Nephron (organoid): ENCODE results near the gene C1orf116.
A peak's percentile ranks its signal among the peaks of the same experiment; 100 is the strongest.

Experiments used
- H3K27ac Mint-ChIP-seq, 3 experiments: 2 replicates each; pipeline ENCODE4 v1.8.0; 2020; ENCODE audit warnings: mixed read lengths in 3 of 3, mild to moderate bottlenecking in 2 of 3, moderate library complexity in 1 of 3
- H3K27me3 Mint-ChIP-seq: 2 replicates; pipeline ENCODE4 v1.8.0; 2021; ENCODE audit warnings: low read depth, mild to moderate bottlenecking, moderate library complexity, mixed read lengths
- H3K36me3 Mint-ChIP-seq: 2 replicates; pipeline ENCODE4 v1.8.0; 2020; ENCODE audit warnings: low read depth, mixed read lengths
- H3K4me1 Mint-ChIP-seq: 2 replicates; pipeline ENCODE4 v1.8.0; 2020; ENCODE audit warnings: mixed read lengths
- H3K4me3 Mint-ChIP-seq, 3 experiments: 2 replicates each; pipeline ENCODE4 v1.8.0; 2020; ENCODE audit warnings: mild to moderate bottlenecking in 3 of 3, mixed read lengths in 3 of 3, moderate library complexity in 2 of 3
- H3K9me3 Mint-ChIP-seq: 2 replicates; pipeline ENCODE4 v1.8.0; 2020; ENCODE audit warnings: mixed read lengths
- TF ChIP-seq, protein P1 (sequence below), 3 experiments: fragments of 200-600 bp; sonication (generic); IDR thresholded peaks; one replicate each; pipeline ENCODE4 v1.5.0; 2021; ENCODE audit warnings: antibody characterized with exemption in 3 of 3; ENCODE audit not compliant: unreplicated experiment in 3 of 3

C1orf116 gene

GRCh38 chr1:207033302-207033701, 746 bp upstream of the C1orf116 start:
- Mint-ChIP-seq H3K4me3 (peak overlapping the region in 1 of 3 experiments; percentile 79), H3K4me1 (peaks cover 15% of the 10 kb centered on the region), H3K36me3 (no peaks in the 10 kb centered on the region), H3K27ac (peak overlapping the region in 2 of 3 experiments; percentile 75 to 92), H3K27me3 (peaks cover 41% of the 10 kb centered on the region), H3K9me3 (no peaks in the 10 kb centered on the region)
- TF ChIP-seq, protein P1, sequence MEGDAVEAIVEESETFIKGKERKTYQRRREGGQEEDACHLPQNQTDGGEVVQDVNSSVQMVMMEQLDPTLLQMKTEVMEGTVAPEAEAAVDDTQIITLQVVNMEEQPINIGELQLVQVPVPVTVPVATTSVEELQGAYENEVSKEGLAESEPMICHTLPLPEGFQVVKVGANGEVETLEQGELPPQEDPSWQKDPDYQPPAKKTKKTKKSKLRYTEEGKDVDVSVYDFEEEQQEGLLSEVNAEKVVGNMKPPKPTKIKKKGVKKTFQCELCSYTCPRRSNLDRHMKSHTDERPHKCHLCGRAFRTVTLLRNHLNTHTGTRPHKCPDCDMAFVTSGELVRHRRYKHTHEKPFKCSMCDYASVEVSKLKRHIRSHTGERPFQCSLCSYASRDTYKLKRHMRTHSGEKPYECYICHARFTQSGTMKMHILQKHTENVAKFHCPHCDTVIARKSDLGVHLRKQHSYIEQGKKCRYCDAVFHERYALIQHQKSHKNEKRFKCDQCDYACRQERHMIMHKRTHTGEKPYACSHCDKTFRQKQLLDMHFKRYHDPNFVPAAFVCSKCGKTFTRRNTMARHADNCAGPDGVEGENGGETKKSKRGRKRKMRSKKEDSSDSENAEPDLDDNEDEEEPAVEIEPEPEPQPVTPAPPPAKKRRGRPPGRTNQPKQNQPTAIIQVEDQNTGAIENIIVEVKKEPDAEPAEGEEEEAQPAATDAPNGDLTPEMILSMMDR (IDR thresholded peaks at IDR 0.05; ENCODE audit: unreplicated experiment in 3 of 3): no peak

DNA sequence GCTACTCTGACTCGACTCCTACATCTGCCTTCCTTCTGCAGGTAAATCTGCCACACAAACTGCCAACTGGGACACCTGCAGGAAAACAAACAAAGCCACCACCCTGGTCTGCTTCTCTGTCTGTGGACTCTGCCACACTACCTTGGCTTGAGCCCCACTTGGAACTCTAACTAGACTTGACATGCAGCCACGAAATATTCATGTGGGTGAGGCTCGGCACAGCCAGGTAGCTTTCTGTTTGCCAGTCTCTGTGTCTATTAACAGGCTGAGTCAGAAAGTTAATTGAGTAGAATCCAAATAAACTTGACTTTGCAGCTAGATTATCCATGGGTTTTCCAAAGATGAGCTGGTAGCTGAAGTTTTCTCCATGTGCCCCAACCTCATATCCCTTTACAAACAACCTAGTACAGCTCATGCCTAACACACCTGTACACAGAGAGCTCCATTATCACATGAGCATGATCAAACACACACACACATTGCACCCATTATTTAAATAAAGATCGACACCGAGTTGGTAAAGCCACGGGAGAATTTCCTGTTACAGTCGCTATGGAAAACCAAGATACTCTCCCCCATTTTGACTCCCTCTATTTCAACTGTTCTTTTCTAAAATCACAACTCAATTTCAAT, 808 bp downstream of the C1orf116 start:
- peak overlapping the region; percentile 75 to 92 (median 79) for H3K27ac Mint-ChIP-seq
- TF ChIP-seq, protein P1 (IDR thresholded peaks at IDR 0.05; ENCODE audit: unreplicated experiment in 3 of 3): no peak
- peak overlapping the region; percentile 61 to 82 (median 79) for H3K4me3 Mint-ChIP-seq
- H3K4me1 Mint-ChIP-seq: peaks cover 21% of the 10 kb centered on the region
- peaks cover 41% of the 10 kb centered on the region for H3K27me3 Mint-ChIP-seq
- no peaks in the 10 kb centered on the region for H3K9me3 Mint-ChIP-seq
- no peaks in the 10 kb centered on the region for H3K36me3 Mint-ChIP-seq

DNA sequence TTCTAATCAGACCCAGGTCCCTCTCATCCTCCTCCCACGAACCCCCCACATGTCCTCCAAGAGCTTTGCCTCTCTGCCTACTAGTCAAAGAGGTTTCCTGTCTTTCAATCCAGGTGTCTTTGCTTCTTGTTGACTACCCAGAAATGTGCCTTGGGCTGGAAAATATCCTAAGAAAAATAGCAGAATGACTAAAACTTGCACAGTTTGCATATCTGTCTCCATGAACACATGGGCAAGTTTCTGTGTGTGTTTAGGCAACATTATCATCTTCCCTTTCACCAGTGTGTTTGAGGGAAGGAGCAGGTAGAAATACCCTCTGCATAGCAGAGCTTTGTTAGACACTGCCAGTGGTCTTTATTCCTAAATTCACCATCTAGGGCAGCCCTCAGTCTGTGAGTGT, 1.5 kb downstream of the C1orf116 start:
- H3K4me3 Mint-ChIP-seq: peak overlapping the region in 2 of 3 experiments; percentile 37 to 79
- H3K27me3 Mint-ChIP-seq: peaks cover 41% of the 10 kb centered on the region
- H3K27ac Mint-ChIP-seq: peak overlapping the region; percentile 26 to 69 (median 62)
- peaks cover 28% of the 10 kb centered on the region for H3K4me1 Mint-ChIP-seq
- TF ChIP-seq, protein P1 (IDR thresholded peaks at IDR 0.05; ENCODE audit: unreplicated experiment in 3 of 3): no peak
- no peaks in the 10 kb centered on the region for H3K9me3 Mint-ChIP-seq
- no peaks in the 10 kb centered on the region for H3K36me3 Mint-ChIP-seq

DNA sequence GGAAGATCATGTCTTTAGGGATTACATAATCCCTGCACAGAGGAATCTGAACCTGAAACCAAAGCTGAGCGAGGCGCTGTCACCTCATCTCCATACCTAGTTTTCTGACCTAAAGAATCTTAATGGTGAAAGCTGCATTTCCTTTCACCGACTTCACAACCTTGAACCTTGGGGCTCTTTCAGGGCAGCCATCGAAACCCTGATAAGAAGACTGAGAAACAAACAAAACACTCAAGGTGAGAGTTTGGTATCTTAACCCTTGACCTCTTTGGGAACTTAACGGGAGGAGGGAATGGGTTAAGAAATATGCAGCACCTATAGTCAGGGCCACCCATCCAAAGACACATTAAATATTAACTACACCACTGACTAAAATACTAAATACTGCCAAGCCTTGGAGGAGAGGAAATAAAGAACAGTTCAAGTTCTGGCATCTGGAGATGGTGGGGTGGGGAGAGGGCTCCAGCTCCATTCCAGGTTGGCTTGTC, 2.0 kb downstream of the C1orf116 start:
- TF ChIP-seq, protein P1 (IDR thresholded peaks at IDR 0.05; ENCODE audit: unreplicated experiment in 3 of 3): no peak
- peak overlapping the region in 2 of 3 experiments; percentile 37 to 79 for H3K4me3 Mint-ChIP-seq

GRCh38 chr1:207029701-207030521, 2.6 kb downstream of the C1orf116 start:
- Mint-ChIP-seq H3K4me3 (peak overlapping the region in 1 of 3 experiments; percentile 79), H3K27ac (peak overlapping the region; percentile 26 to 69 (median 62)), H3K27me3 (peaks cover 37% of the 10 kb centered on the region), H3K4me1 (peaks cover 39% of the 10 kb centered on the region), H3K9me3 (no peaks in the 10 kb centered on the region), H3K36me3 (no peaks in the 10 kb centered on the region)
- TF ChIP-seq, protein P1 (IDR thresholded peaks at IDR 0.05; ENCODE audit: unreplicated experiment in 3 of 3): no peak

More for the DNA sequence above, 2.0 kb downstream of the C1orf116 start:
- Mint-ChIP-seq H3K36me3 (no peaks in the 10 kb centered on the region), H3K9me3 (no peaks in the 10 kb centered on the region), H3K4me1 (peaks cover 32% of the 10 kb centered on the region), H3K27ac (peak overlapping the region; percentile 26 to 69 (median 62)), H3K27me3 (peaks cover 41% of the 10 kb centered on the region)
